GM12891 (cell line): ENCODE data around the gene GGCX.

Experiments used
- POLR2A ChIP-seq: IDR thresholded peaks from 2 replicates; pipeline ENCODE4 v1.6.1; 2011; ENCODE audit warnings: low read depth, low read length, control low read depth
- POLR2AphosphoS5 ChIP-seq: IDR thresholded peaks from 2 replicates; pipeline ENCODE4 v1.6.1; 2011; ENCODE audit warnings: low read depth, low read length, control low read depth
- POU2F2 ChIP-seq: IDR thresholded peaks from 2 replicates; pipeline ENCODE4 v1.6.1; 2011; ENCODE audit warnings: low read depth, mild to moderate bottlenecking, control low read depth, low read length, moderate library complexity
- TAF1 ChIP-seq: IDR thresholded peaks from 2 replicates; pipeline ENCODE4 v1.6.1; 2011; ENCODE audit warnings: low read depth, low read length, control low read depth

DNA sequence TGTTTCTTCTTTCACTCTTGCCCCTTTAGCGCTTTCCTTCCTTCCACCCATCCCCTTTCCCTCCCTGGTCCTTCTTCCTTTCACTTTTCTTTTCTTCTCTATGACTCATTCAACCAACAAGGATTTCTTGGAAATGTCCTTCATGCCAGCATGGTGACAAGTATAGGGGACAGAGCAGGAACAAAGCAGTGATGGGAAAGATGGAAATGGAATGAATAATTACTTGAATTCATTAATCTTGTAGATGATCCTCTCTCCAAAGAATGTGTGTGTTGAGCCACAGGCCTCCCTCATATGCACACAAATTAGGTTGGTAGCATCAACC lies 24.4 kb upstream of the GGCX start:
- no peak for TF ChIP-seq POLR2A
- TF ChIP-seq TAF1, result no peak
- no peak for TF ChIP-seq POLR2AphosphoS5
- no peak for TF ChIP-seq POU2F2
